ENCODE results near the gene DISC1.

The DISC1 gene

DNA sequence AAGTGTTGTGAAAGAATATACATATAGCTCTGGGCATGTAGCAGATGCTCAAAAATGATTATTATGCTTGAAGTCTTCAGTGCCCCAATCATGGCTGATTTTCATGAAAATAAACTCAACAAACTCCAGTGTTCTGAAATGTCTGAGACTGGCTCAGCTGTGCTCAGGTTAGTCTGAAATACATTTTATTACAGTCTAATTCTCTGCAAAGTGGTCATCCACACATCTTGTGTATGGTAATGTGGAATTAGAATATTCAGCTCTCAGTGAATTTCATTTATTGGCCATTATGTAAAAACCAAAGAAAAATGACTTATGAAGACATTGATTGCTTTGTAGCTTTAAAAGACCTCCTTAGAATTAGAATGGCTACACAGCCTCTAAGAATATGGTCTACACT is 109.9 kb downstream of the DISC1 start:
- Histone ChIP-seq H3K36me3 (replicated peaks; ENCODE audit: low read depth, low read length) (no peaks in the 10 kb centered on the region), H3K9ac (ENCODE audit: low read length) (no peak overlapping the region)
- no peak for TF ChIP-seq EZH2phosphoT487 (IDR thresholded peaks at IDR 0.05; ENCODE audit: low read depth)
- TF ChIP-seq, protein P1, sequence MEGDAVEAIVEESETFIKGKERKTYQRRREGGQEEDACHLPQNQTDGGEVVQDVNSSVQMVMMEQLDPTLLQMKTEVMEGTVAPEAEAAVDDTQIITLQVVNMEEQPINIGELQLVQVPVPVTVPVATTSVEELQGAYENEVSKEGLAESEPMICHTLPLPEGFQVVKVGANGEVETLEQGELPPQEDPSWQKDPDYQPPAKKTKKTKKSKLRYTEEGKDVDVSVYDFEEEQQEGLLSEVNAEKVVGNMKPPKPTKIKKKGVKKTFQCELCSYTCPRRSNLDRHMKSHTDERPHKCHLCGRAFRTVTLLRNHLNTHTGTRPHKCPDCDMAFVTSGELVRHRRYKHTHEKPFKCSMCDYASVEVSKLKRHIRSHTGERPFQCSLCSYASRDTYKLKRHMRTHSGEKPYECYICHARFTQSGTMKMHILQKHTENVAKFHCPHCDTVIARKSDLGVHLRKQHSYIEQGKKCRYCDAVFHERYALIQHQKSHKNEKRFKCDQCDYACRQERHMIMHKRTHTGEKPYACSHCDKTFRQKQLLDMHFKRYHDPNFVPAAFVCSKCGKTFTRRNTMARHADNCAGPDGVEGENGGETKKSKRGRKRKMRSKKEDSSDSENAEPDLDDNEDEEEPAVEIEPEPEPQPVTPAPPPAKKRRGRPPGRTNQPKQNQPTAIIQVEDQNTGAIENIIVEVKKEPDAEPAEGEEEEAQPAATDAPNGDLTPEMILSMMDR (IDR thresholded peaks at IDR 0.05; ENCODE audit: low read depth, low read length) = no peak

GRCh38 chr1:231738554-231738953 is 112.0 kb downstream of the DISC1 start:
- no peaks in the 10 kb centered on the region for H3K4me1 ChIP-seq (ENCODE audit: low read length)
- no peak overlapping the region for H3K27ac ChIP-seq (ENCODE audit: low read length)
- H3K4me2 ChIP-seq (ENCODE audit: low read length) = no peak overlapping the region
- H3K9ac ChIP-seq (ENCODE audit: low read length) = no peak overlapping the region
- H3K27me3 ChIP-seq (ENCODE audit: low read depth, low read length) = peaks cover 22% of the 10 kb centered on the region
- H2AFZ ChIP-seq (ENCODE audit: low read depth, low read length) = no peak overlapping the region
- H3K79me2 ChIP-seq (ENCODE audit: low read length) = no peaks in the 10 kb centered on the region
- TF ChIP-seq, protein P1 (IDR thresholded peaks at IDR 0.05; ENCODE audit: low read depth, low read length) = no peak
- no peak for TF ChIP-seq EZH2phosphoT487 (IDR thresholded peaks at IDR 0.05; ENCODE audit: low read depth)
- no peaks in the 10 kb centered on the region for H3K9me3 ChIP-seq (ENCODE audit: insufficient read depth, low read length)
- no peaks in the 10 kb centered on the region for H3K36me3 ChIP-seq (replicated peaks; ENCODE audit: low read depth, low read length)
- H4K20me1 ChIP-seq (ENCODE audit: insufficient read depth, low read length) = no peaks in the 10 kb centered on the region
- H3K4me3 ChIP-seq (ENCODE audit: low read length) = no peak overlapping the region

More for the DNA sequence above, 109.9 kb downstream of the DISC1 start:
- Histone ChIP-seq H4K20me1 (ENCODE audit: insufficient read depth, low read length) (no peaks in the 10 kb centered on the region), H3K4me3 (ENCODE audit: low read length) (no peak overlapping the region), H3K79me2 (ENCODE audit: low read length) (no peaks in the 10 kb centered on the region), H3K4me2 (ENCODE audit: low read length) (no peak overlapping the region), H3K27me3 (ENCODE audit: low read depth, low read length) (peaks cover 22% of the 10 kb centered on the region), H3K4me1 (ENCODE audit: low read length) (no peaks in the 10 kb centered on the region), H3K9me3 (ENCODE audit: insufficient read depth, low read length) (no peaks in the 10 kb centered on the region), H3K27ac (ENCODE audit: low read length) (no peak overlapping the region), H2AFZ (ENCODE audit: low read depth, low read length) (no peak overlapping the region)

GRCh38 chr1:231743966-231744365 is 117.4 kb downstream of the DISC1 start:
- Histone ChIP-seq H3K79me2 (ENCODE audit: low read length) (no peaks in the 10 kb centered on the region), H3K4me2 (ENCODE audit: low read length) (no peak overlapping the region), H3K4me3 (ENCODE audit: low read length) (no peak overlapping the region), H4K20me1 (ENCODE audit: insufficient read depth, low read length) (no peaks in the 10 kb centered on the region), H2AFZ (ENCODE audit: low read depth, low read length) (no peak overlapping the region), H3K4me1 (ENCODE audit: low read length) (no peaks in the 10 kb centered on the region), H3K27ac (ENCODE audit: low read length) (no peak overlapping the region), H3K36me3 (replicated peaks; ENCODE audit: low read depth, low read length) (no peaks in the 10 kb centered on the region), H3K9ac (ENCODE audit: low read length) (no peak overlapping the region), H3K9me3 (ENCODE audit: insufficient read depth, low read length) (no peaks in the 10 kb centered on the region), H3K27me3 (ENCODE audit: low read depth, low read length) (peaks cover 19% of the 10 kb centered on the region)
- TF ChIP-seq, protein P1 (IDR thresholded peaks at IDR 0.05; ENCODE audit: low read depth, low read length) = no peak
- TF ChIP-seq EZH2phosphoT487 (IDR thresholded peaks at IDR 0.05; ENCODE audit: low read depth) = no peak

- Histone ChIP-seq H3K9ac (ENCODE audit: low read length) (no peak overlapping the region), H3K27ac (ENCODE audit: low read length) (no peak overlapping the region), H4K20me1 (ENCODE audit: insufficient read depth, low read length) (no peaks in the 10 kb centered on the region), H3K36me3 (replicated peaks; ENCODE audit: low read depth, low read length) (no peaks in the 10 kb centered on the region), H3K4me2 (ENCODE audit: low read length) (no peak overlapping the region), H3K79me2 (ENCODE audit: low read length) (no peaks in the 10 kb centered on the region), H2AFZ (ENCODE audit: low read depth, low read length) (no peak overlapping the region), H3K27me3 (ENCODE audit: low read depth, low read length) (peaks cover 7% of the 10 kb centered on the region; the same call in 1 of the 2 replicates), H3K4me1 (ENCODE audit: low read length) (no peaks in the 10 kb centered on the region), H3K4me3 (ENCODE audit: low read length) (no peak overlapping the region), H3K9me3 (ENCODE audit: insufficient read depth, low read length) (no peaks in the 10 kb centered on the region)
- TF ChIP-seq EZH2phosphoT487 (IDR thresholded peaks at IDR 0.05; ENCODE audit: low read depth) = no peak
- TF ChIP-seq, protein P1 (IDR thresholded peaks at IDR 0.05; ENCODE audit: low read depth, low read length) = no peak
Observed at GRCh38 chr1:231748760-231749415, 122.3 kb downstream of the DISC1 start.
